Kidney (tissue), 14 donors: Measurements from ENCODE around the gene LDLRAP1. TPM values are rescaled to one million over a fixed set of nuclear protein-coding genes. Genes with fewer than 3 reads are reported as not detected.
"Not testable (repeated sequence)": the region's sequence is repeated elsewhere in the genome, so short reads cannot be mapped to it uniquely, and the experiment has no call there.

Source experiments
- DNase-seq, 5 donors: peaks; one replicate each; pipeline ENCODE4 v3.0.0-alpha.2; 2013 to 2020
- FAIRE-seq: peaks from 2 replicates; lab custom pipeline; 2012; peaks lifted over from hg19 to GRCh38; lab: Jason Lieb, UNC
- H3K27ac ChIP-seq, 2 donors: one replicate each; pipeline ENCODE4 v1.7.0; 2013; ENCODE audit warnings: low read depth in 2 of 2, low read length in 2 of 2, inconsistent platforms in 1 of 2
- H3K27me3 ChIP-seq: one replicate; pipeline ENCODE4 v1.7.1; 2013; ENCODE audit warnings: low read length, inconsistent platforms; ENCODE audit not compliant: control insufficient read depth, insufficient read depth
- H3K36me3 ChIP-seq, 3 donors: one replicate each; pipeline versions ENCODE4 v1.7.0 to v1.7.1; 2013; ENCODE audit warnings: low read length in 3 of 3, control low read depth in 1 of 3, inconsistent platforms in 1 of 3; ENCODE audit not compliant: insufficient read depth in 3 of 3, control insufficient read depth in 2 of 3
- H3K4me1 ChIP-seq, 3 donors: one replicate each; pipeline versions ENCODE4 v1.7.0 to v1.7.1; 2013; ENCODE audit warnings: low read length in 3 of 3, inconsistent platforms in 1 of 3, low read depth in 1 of 3; ENCODE audit not compliant: control insufficient read depth in 2 of 3, insufficient read depth in 2 of 3
- H3K4me3 ChIP-seq, 3 donors: one replicate each; pipeline versions ENCODE4 v1.7.0 to v1.8.1; 2013; ENCODE audit warnings: low read length in 3 of 3, control low read depth in 1 of 3, inconsistent platforms in 1 of 3
- H3K9ac ChIP-seq, 3 donors: one replicate each; pipeline versions ENCODE4 v1.7.0 to v1.7.1; 2013; ENCODE audit warnings: low read length in 3 of 3, control low read depth in 1 of 3, inconsistent platforms in 1 of 3
- H3K9me3 ChIP-seq, 3 donors: one replicate each; pipeline versions ENCODE4 v1.7.0 to v1.7.1; 2013; ENCODE audit warnings: low read length in 3 of 3, control low read depth in 1 of 3, inconsistent platforms in 1 of 3; ENCODE audit not compliant: control insufficient read depth in 2 of 3, insufficient read depth in 1 of 3
- CTCF ChIP-seq: IDR thresholded peaks from 3 replicates; pipeline ENCODE4 v1.5.1; 2012; ENCODE audit warnings: mild to moderate bottlenecking, moderate library complexity, borderline replicate concordance; ENCODE audit not compliant: insufficient read depth; ENCODE audit errors: extremely low read depth
- intact Hi-C: fragments of 100-400 bp; cut with DNase I; formaldehyde crosslinking; loops from one replicate; pipeline ENCODE4 v1.11.1; 2022
- polyA plus RNA-seq: library from polyadenylated mRNA; stranded (reverse); fragments of 350-450 nt; fragmentation: Illumina TruSeq; extraction: RNeasy Lipid Tissue Mini Kit (QIAGEN cat#74804); gene quantifications from one replicate; pipeline ENCODE4 v1.2.3, GENCODE V29; 2014; ENCODE audit warnings: low read depth, low replicate concordance; ENCODE audit not compliant: insufficient read depth
- total RNA-seq: library from RNA; stranded (reverse); fragmentation: NEBNext Ultra II Directional; extraction: Animal tissue kit (Norgen Biotek cat#: 25700); gene quantifications from one replicate; pipeline ENCODE4 v1.2.1, GENCODE V29; 2021
- donor health status: control.
- donor health status: control.
- donor health status: control.
- donor health status: control.
- donor health status: control.
- donor health status: DM: yes; HTN: yes; CAD: no.
- donor health status: Normal renal cell carcinoma (clear cell type).

The LDLRAP1 gene
- total and polyA plus RNA-seq, 2 donors from 2014 or later, result 14.4 to 26.2 TPM

GRCh38 chr1:25583519-25584370 lies 40.3 kb downstream of the LDLRAP1 start:
- no peaks in the 10 kb centered on the region for H3K27me3 ChIP-seq
- no peak overlapping the region for H3K4me3 ChIP-seq
- DNase-seq (no peak), FAIRE-seq (no peak)
- H3K9me3 ChIP-seq, result no peaks in the 10 kb centered on the region
- intact Hi-C loops, result no loop called here
- H3K36me3 ChIP-seq, result no peaks in the 10 kb centered on the region
- TF ChIP-seq CTCF, result no peak
- H3K27ac ChIP-seq, result no peak overlapping the region
- no peaks in the 10 kb centered on the region for H3K4me1 ChIP-seq
- H3K9ac ChIP-seq, result no peak overlapping the region

GRCh38 chr1:25586181-25586588 lies 42.8 kb downstream of the LDLRAP1 start:
- no peaks in the 10 kb centered on the region for H3K9me3 ChIP-seq
- FAIRE-seq (no peak), DNase-seq (no peak)
- no peak overlapping the region for H3K4me3 ChIP-seq
- H3K27ac ChIP-seq, result no peak overlapping the region
- peaks cover 0 to 8% (median 0%) of the 10 kb centered on the region in 3 donors for H3K4me1 ChIP-seq
- no peak for TF ChIP-seq CTCF
- H3K27me3 ChIP-seq, result no peaks in the 10 kb centered on the region
- intact Hi-C loops, result no loop called here
- no peak overlapping the region for H3K9ac ChIP-seq
- no peaks in the 10 kb centered on the region for H3K36me3 ChIP-seq

GRCh38 chr1:25587290-25587689 lies 43.9 kb downstream of the LDLRAP1 start:
- DNase-seq (no peak), FAIRE-seq (no peak)
- Histone ChIP-seq H3K27me3 (no peaks in the 10 kb centered on the region), H3K9me3 (no peaks in the 10 kb centered on the region), H3K4me1 (peaks cover 0 to 8% (median 0%) of the 10 kb centered on the region in 3 donors), H3K4me3 (no peak overlapping the region), H3K36me3 (no peaks in the 10 kb centered on the region), H3K9ac (no peak overlapping the region), H3K27ac (no peak overlapping the region)
- TF ChIP-seq CTCF, result no peak
- intact Hi-C loops, result no loop called here

- FAIRE-seq, H3K4me3 ChIP-seq, H3K27ac ChIP-seq, intact Hi-C loops, H3K4me1 ChIP-seq, H3K9ac ChIP-seq, H3K36me3 ChIP-seq, DNase-seq, H3K27me3 ChIP-seq, H3K9me3 ChIP-seq: not testable (repeated sequence)
Observed at GRCh38 chr1:25588224-25588623, 44.8 kb downstream of the LDLRAP1 start.

- H3K27ac ChIP-seq, FAIRE-seq, H3K36me3 ChIP-seq, H3K27me3 ChIP-seq, DNase-seq, H3K9me3 ChIP-seq, H3K4me3 ChIP-seq, intact Hi-C loops, H3K4me1 ChIP-seq, H3K9ac ChIP-seq: not testable (repeated sequence)
Observed at GRCh38 chr1:25588786-25589185, 45.4 kb downstream of the LDLRAP1 start.
